ENCODE results near the gene FAM83C.

FAM83C gene

GRCh38 chr20:35292504-35293285 is 470 bp upstream of the FAM83C start:
- no peak overlapping the region for H3K4me3 ChIP-seq
- H3K4me1 ChIP-seq = peaks cover 0 to 8% (median 0%) of the 10 kb centered on the region in 10 experiments; a peak in 5 of 20 replicates
- H3K9me3 ChIP-seq (replicated peaks in 1 of 11) = no peaks in the 10 kb centered on the region
- no peak overlapping the region for H3K9ac ChIP-seq
- no peaks in the 10 kb centered on the region for H3K27me3 ChIP-seq
- no peak overlapping the region for H3K4me2 ChIP-seq
- no peak overlapping the region for H3K27ac ChIP-seq
- peaks cover 0 to 7% (median 0%) of the 10 kb centered on the region in 11 experiments; a peak in 1 of 22 replicates for H4K20me1 ChIP-seq
- H3K36me3 ChIP-seq = no peaks in the 10 kb centered on the region
- TF ChIP-seq Cebpa-rat (IDR thresholded peaks at IDR 0.05) = no peak

GRCh38 chr20:35290887-35291417 is 1.3 kb downstream of the FAM83C start:
- Histone ChIP-seq H3K4me2 (no peak overlapping the region), H3K27me3 (no peaks in the 10 kb centered on the region), H3K9me3 (replicated peaks in 1 of 11) (no peaks in the 10 kb centered on the region), H3K36me3 (no peaks in the 10 kb centered on the region), H3K4me3 (no peak overlapping the region), H4K20me1 (peaks cover 0 to 7% (median 0%) of the 10 kb centered on the region in 11 experiments; a peak in 1 of 22 replicates), H3K9ac (no peak overlapping the region), H3K4me1 (no peaks in the 10 kb centered on the region), H3K27ac (no peak overlapping the region)
- no peak for TF ChIP-seq Cebpa-rat (IDR thresholded peaks at IDR 0.05)

- Histone ChIP-seq H3K27ac (no peak overlapping the region), H3K9me3 (replicated peaks in 1 of 11) (no peaks in the 10 kb centered on the region), H3K4me1 (peaks cover 0 to 1% (median under 1%) of the 10 kb centered on the region in 10 experiments; a peak in 4 of 20 replicates), H4K20me1 (peaks cover 0 to 7% (median 0%) of the 10 kb centered on the region in 11 experiments; a peak in 1 of 22 replicates), H3K4me3 (no peak overlapping the region), H3K36me3 (no peaks in the 10 kb centered on the region), H3K9ac (no peak overlapping the region), H3K27me3 (no peaks in the 10 kb centered on the region), H3K4me2 (no peak overlapping the region)
- no peak for TF ChIP-seq Cebpa-rat (IDR thresholded peaks at IDR 0.05)
Observed at GRCh38 chr20:35290186-35290886, 1.9 kb downstream of the FAM83C start.

- H3K4me2 ChIP-seq = no peak overlapping the region
- no peaks in the 10 kb centered on the region for H3K27me3 ChIP-seq
- peaks cover 3 to 10% (median 8%) of the 10 kb centered on the region in 10 experiments for H3K4me1 ChIP-seq
- H3K9ac ChIP-seq = 0 out of 22 replicates have a peak overlapping the region, but pooled peaks of 1 of the 11 experiments have one; percentile 22
- no peak overlapping the region for H3K4me3 ChIP-seq
- TF ChIP-seq Cebpa-rat (IDR thresholded peaks at IDR 0.05) = no peak
- peaks cover 0 to 8% (median 2%) of the 10 kb centered on the region in 11 experiments; a peak in 10 of 22 replicates for H4K20me1 ChIP-seq
- H3K9me3 ChIP-seq (replicated peaks in 1 of 11) = no peaks in the 10 kb centered on the region
- H3K27ac ChIP-seq = no peak overlapping the region
- H3K36me3 ChIP-seq = peaks cover 0 to 1% (median 0%) of the 10 kb centered on the region in 11 experiments; a peak in 5 of 22 replicates
Observed at GRCh38 chr20:35288325-35289060, 3.7 kb downstream of the FAM83C start.

GRCh38 chr20:35287509-35288324 is 4.5 kb downstream of the FAM83C start:
- no peak for TF ChIP-seq Cebpa-rat (IDR thresholded peaks at IDR 0.05)
- Histone ChIP-seq H3K4me3 (no peak overlapping the region), H3K9ac (no peak overlapping the region), H3K4me1 (peaks cover 10 to 18% (median 16%) of the 10 kb centered on the region in 10 experiments), H3K27ac (no peak overlapping the region), H3K4me2 (no peak overlapping the region), H3K9me3 (replicated peaks in 1 of 11) (no peaks in the 10 kb centered on the region), H4K20me1 (peaks cover 0 to 16% (median 9%) of the 10 kb centered on the region in 11 experiments; a peak in 12 of 22 replicates), H3K27me3 (no peaks in the 10 kb centered on the region), H3K36me3 (peaks cover 0 to 9% (median 6%) of the 10 kb centered on the region in 11 experiments; a peak in 16 of 22 replicates)

GRCh38 chr20:35286899-35287508 is 5.2 kb downstream of the FAM83C start:
- no peak for TF ChIP-seq Cebpa-rat (IDR thresholded peaks at IDR 0.05)
- Histone ChIP-seq H3K9me3 (replicated peaks in 1 of 11) (no peaks in the 10 kb centered on the region), H3K4me2 (no peak overlapping the region), H3K9ac (no peak overlapping the region), H4K20me1 (peaks cover 0 to 23% (median 9%) of the 10 kb centered on the region in 11 experiments; a peak in 13 of 22 replicates), H3K4me1 (peaks cover 14 to 22% (median 19%) of the 10 kb centered on the region in 10 experiments), H3K27ac (no peak overlapping the region), H3K4me3 (no peak overlapping the region), H3K36me3 (peaks cover 3 to 16% (median 13%) of the 10 kb centered on the region in 11 experiments; a peak in 18 of 22 replicates), H3K27me3 (no peaks in the 10 kb centered on the region)

- Histone ChIP-seq H3K36me3 (peaks cover 9 to 23% (median 20%) of the 10 kb centered on the region in 11 experiments; a peak in 21 of 22 replicates), H3K4me1 (peaks cover 14 to 25% (median 19%) of the 10 kb centered on the region in 10 experiments), H3K27ac (no peak overlapping the region), H3K4me3 (no peak overlapping the region), H3K9ac (no peak overlapping the region), H4K20me1 (peaks cover 0 to 29% (median 12%) of the 10 kb centered on the region in 11 experiments; a peak in 14 of 22 replicates), H3K9me3 (replicated peaks in 1 of 11) (no peaks in the 10 kb centered on the region), H3K27me3 (no peaks in the 10 kb centered on the region), H3K4me2 (no peak overlapping the region)
- TF ChIP-seq Cebpa-rat (IDR thresholded peaks at IDR 0.05) = no peak
Observed at GRCh38 chr20:35286077-35286898, 5.9 kb downstream of the FAM83C start.
